HG02943 (cell line): ENCODE results near the gene RERE.
A peak's percentile ranks its signal among the peaks of the same experiment; 100 is the strongest.
"Not testable (repeated sequence)": the region's sequence is repeated elsewhere in the genome, so short reads cannot be mapped to it uniquely, and the experiment has no call there.

Experiments
- ATAC-seq: cut with Tn5 transposase; IDR thresholded peaks from one replicate; pipeline ENCODE4 v1.9.1; 2021; ENCODE audit warnings: mild to moderate bottlenecking, low read depth, moderate library complexity; ENCODE audit not compliant: unreplicated experiment

The RERE gene

GRCh38 chr1:8621034-8621582, 196.3 kb downstream of the RERE start:
- not testable (repeated sequence) for ATAC-seq

- ATAC-seq = not testable (repeated sequence)
Observed at GRCh38 chr1:8619917-8620502, 197.4 kb downstream of the RERE start.

GRCh38 chr1:8619419-8619818, 198.0 kb downstream of the RERE start:
- not testable (repeated sequence) for ATAC-seq

- not testable (repeated sequence) for ATAC-seq
Observed at GRCh38 chr1:8616791-8617190, 200.6 kb downstream of the RERE start.

GRCh38 chr1:8611634-8612515, 205.6 kb downstream of the RERE start:
- ATAC-seq = not testable (repeated sequence)

GRCh38 chr1:8607906-8608305, 209.5 kb downstream of the RERE start:
- ATAC-seq = no peak

- peak; percentile 70 for ATAC-seq
Observed at GRCh38 chr1:8604041-8604945, 213.1 kb downstream of the RERE start.

GRCh38 chr1:8603220-8603616, 214.2 kb downstream of the RERE start:
- no peak for ATAC-seq

- no peak for ATAC-seq
Observed at GRCh38 chr1:8602471-8603219, 214.8 kb downstream of the RERE start.

GRCh38 chr1:8600336-8600735, 217.1 kb downstream of the RERE start:
- ATAC-seq = no peak

GRCh38 chr1:8599646-8600212, 217.7 kb downstream of the RERE start:
- ATAC-seq = no peak

GRCh38 chr1:8598783-8599182, 218.7 kb downstream of the RERE start:
- ATAC-seq = no peak

GRCh38 chr1:8598060-8598724, 219.2 kb downstream of the RERE start:
- no peak for ATAC-seq

- ATAC-seq = no peak
Observed at GRCh38 chr1:8597455-8597854, 220.0 kb downstream of the RERE start.

GRCh38 chr1:8595941-8596340, 221.5 kb downstream of the RERE start:
- no peak for ATAC-seq

- ATAC-seq = no peak
Observed at GRCh38 chr1:8595332-8595731, 222.1 kb downstream of the RERE start.

- not testable (repeated sequence) for ATAC-seq
Observed at GRCh38 chr1:8593292-8593691, 224.1 kb downstream of the RERE start.

GRCh38 chr1:8591569-8591968, 225.9 kb downstream of the RERE start:
- no peak for ATAC-seq

- no peak for ATAC-seq
Observed at GRCh38 chr1:8590721-8591351, 226.6 kb downstream of the RERE start.
